Measurements from ENCODE around the gene SFXN5.
"Not testable (repeated sequence)": the region's sequence is repeated elsewhere in the genome, so short reads cannot be mapped to it uniquely, and the experiment has no call there.

The SFXN5 gene

GRCh38 chr2:73100956-73101355, 29.4 kb upstream of the SFXN5 start:
- DNase-seq = no peak

GRCh38 chr2:73099486-73099885, 28.0 kb upstream of the SFXN5 start:
- no peak for DNase-seq

- DNase-seq = no peak
Measured at GRCh38 chr2:73095910-73096309, 24.4 kb upstream of the SFXN5 start.

GRCh38 chr2:73093601-73094218, 22.2 kb upstream of the SFXN5 start:
- not testable (repeated sequence) for DNase-seq

DNA sequence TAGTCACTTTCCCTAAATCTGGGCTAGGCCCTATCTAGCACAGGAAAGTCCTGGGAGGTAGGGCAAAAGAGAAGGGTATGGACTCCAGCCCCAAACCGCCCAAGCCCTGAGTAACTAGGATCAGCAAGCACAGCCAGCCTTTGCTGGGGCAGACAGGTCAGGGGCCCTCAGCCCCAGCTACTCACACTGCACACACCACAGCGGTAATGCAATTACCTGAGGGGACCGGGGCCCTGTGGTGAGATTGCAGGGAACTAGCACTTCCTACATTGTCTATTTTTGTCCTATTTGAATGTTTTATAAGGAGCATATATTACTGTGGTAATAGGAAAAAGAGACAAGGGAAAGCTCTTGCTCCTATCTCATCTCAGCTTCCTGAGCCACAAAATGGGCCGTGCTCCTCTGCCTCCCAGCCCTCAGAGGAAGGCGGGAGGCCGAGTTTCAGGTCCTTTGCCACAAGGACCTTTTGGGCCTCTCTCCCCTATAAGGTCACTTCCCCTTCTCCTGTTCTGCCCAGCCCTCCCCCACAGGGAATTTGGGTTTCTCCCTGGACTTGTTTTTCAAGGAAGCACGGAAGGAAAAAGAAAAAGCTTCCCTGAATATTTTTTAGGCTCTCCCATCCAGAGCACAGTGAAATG, 20.8 kb upstream of the SFXN5 start:
- no peak for DNase-seq

- no peak for DNase-seq
Measured at GRCh38 chr2:73091696-73092095, 20.2 kb upstream of the SFXN5 start.

DNA sequence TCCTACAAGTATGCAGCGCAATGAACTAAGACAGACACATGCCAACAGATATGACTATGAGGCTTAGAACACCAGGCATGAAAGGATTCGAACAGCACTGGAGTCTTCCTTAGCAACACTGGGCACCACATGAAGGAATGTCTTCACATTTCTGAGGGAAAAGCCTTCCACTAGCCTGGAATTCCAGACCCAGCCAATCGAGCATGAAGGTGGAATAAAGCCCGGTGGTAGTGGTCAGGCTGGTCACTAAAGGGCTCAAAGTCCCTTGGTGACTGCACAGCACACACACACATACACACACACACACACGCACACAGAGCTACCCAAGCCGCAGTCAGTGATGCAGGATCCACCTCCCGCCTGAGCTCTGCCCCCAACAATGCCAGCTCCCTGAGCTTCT, 19.7 kb upstream of the SFXN5 start:
- DNase-seq = no peak

DNA sequence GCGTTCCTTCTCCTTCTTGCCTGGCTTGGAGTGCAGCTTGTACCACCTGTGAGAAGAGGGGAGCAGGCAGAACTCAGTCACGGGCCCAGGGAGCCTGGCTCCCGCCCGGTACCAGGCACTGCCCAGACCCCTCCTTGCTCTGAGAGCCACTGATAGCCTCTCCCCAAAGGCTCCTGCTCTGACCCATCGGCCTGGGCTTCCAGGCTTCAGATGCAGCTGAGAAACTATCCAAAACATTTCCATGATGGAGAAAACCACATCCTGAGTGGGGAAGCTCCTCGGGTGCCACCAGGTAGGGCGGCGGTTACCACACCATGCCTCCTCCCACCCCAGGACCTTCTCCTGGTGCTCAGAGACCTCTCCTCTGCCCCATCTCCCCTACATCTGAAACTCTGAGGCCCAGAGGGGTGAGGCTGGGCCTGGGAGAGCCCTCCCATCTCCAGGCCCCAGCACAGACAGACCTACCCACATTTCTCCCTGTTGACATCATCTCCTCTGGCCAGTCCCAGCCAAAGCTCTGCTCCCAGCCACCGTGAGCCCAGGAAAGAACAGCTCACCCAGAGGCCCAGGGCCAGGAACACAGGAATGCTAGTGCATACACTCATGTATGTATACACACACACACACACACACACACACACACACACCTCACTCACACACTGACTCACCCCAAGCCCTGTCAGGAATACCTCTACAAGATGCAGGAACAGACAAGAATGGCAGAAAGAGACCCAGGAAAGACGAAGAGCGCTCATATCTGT, 17.9 kb upstream of the SFXN5 start:
- no peak for DNase-seq

GRCh38 chr2:73088703-73089102, 17.2 kb upstream of the SFXN5 start:
- no peak for DNase-seq

DNA sequence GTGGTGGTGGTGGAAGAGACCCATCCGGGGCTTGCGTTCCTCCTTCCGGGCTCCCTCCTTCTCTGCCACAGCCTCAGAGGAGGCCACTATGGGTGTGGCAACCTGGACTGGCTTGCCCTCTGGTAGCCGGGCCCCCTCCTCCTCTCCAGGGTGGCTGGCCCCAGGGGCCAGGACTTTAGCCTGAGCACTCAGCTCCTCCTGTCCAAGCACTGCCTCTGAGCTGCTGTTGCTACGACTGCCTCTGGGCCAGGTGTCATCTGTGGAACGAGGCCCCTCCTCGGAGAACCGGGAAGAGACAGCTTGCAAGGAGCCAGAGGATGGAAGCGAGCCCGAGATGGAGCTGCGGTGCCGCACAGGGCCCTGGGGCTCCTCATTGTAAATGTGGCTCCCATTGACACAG, 16.7 kb upstream of the SFXN5 start:
- DNase-seq = no peak

DNA sequence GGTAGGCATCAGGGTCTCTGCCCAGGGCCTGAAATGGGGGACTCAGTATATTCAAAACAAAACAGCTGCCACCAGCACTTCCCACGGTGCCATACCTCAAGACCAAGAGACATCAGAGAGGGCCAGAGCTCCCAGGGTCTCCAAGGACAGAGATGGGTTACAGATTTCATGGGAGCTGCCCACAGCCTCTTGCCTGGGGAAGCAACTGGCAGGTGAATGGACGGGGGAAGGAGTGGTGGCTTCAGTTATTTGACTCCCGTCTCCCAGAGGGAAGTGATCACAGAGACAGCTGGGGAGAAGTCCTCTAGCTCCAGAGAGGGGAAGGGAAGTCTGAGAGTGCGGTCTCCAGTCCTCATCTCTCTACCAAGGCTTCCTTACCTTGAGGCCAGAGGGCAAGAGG, 15.8 kb upstream of the SFXN5 start:
- DNase-seq = no peak

DNA sequence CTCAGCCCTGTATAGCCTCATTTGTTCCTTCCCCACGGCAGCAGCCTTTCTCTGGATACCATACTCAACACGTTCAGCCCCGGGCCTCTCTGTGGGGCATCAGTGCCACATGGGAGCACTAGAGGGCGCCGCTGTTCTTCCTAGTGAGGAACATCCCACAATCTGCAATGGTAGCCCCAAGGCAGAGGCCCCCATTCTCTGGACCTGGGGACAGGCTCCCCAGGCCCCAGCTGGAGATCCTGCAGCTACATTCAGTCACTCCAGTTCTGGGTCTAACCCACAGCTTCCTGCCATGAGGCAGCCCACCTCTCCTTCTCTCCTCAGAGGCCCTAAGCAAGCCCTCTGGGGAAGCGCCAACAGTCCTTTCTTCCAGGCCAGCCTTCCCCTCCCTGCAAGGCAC, 14.2 kb upstream of the SFXN5 start:
- DNase-seq = no peak

DNA sequence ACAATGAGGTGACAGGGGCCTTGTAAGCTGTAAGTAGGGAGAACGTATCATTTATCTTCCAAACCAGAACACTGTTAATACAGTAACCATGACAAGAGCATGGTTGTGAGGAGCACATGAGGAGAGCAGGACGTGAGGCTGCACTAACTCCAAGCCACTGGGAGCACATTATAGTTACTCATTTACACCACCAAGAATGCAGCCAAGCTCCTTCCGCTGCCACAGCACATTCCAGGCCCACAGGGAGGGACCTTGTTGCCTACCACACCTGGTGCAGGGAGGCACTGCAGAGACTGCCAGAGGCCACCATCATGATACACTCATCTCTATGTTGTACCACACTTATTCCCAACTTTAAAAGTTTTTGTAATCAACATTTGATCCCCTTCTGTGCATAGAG, 13.5 kb upstream of the SFXN5 start:
- no peak for DNase-seq

DNA sequence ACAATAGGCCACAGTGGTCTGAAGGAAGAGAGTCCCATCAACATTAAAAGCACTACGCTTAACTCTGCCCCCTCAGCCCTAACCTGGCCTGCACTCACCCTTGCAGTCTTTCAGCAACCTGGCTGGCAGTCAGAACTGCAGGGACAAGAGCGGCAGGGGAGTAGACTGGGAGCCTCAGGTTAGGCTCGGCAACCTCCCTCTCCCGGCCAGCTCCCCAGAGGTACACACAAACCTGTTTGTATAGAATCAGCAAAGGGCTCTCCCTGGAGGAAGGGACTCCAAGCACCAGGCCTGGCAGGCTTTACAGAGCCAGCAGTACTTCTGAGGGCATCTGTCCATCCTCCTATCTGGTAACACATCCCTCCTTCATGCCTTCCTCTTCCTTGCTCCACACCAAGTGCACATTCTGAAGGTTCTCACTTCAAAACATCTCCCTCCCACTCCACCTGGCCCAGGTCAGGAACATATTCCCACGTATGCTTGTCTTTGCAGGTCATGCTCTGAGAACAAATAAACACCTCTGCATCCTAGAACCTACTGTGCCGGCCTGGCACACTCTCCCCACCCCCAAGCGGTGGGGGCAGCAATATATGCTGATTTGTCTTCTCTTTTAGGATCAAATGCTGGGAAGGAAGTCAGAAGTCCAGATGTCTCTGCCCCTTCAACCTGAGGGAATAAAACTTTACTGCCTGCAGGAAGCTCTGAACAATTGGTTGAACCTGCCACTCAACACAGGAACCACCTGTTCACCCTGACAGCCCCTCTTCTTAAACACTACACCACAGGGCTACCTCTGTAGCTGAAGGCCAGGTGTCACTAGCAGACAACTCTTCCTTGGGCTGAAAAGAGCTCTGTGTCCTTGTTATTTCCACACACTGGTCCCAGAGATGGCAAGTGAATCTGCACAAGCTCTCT, 12.6 kb upstream of the SFXN5 start:
- no peak for DNase-seq

DNA sequence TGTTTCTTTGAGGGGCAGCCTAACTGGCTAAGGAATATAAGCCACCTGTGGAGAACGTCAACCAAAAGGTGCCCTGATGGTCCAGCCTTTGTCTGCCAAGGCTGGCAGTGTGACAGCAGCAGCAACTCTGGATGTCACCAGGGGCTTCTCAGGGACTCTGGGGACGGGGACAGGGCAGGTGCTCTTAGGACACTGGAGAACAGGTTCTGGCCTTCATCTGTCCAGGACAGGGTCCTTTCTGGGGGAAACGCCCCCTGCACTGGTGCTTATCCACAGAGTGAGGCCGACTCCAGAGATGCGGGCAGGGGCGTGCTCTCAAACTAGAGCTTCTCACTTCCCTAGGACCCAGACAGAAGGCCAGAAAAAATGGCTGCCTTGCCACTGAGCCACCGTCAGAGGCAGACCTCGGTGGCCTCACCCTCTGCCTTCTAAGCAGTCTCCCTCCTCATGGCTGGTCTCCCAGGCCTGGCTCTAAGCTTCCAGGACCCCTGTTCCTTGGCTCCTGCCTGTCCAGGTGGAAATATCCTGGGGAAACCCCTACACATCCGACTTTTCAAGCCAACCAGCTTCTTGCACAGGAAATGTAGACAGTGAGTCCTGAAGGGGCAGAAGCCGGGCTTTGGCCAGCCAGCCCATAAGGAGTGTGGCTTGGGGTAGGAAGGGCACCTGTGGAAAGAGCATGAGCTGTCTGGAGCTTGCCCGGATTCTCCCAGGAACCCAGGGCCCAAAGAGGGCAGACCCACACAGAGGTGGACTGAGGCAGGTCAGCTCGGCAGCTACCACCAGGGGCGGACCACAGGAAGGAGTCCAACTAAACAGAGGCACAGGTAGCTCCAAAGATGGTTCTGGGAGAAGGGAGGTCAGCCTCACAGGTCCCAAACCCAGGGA, 11.3 kb upstream of the SFXN5 start:
- DNase-seq = no peak

DNA sequence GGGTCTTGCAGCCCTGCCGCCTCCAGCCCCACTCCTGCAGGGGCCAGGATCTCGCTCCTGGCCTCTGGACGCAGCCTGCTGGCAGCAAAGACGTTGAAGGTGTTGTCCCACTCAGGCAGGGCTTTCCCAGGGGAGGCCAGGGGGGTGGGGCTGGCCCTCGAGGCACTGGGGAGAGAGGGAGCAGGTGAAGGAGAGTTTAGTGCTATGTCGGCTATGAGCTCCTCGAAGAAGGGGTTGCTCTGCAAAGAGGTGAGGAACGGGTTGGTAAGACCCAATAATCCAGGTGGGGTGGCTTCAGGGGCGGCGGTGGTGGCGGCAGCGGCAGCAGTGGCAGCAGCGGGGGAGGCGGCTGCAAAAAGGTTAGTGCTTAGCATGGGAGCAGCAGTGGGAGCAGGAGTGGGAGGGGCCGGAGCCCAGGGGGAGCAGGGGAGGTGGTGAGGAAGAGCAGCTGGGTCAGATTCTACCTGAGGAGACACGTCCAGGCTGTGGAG, 9.7 kb upstream of the SFXN5 start:
- no peak for DNase-seq

DNA sequence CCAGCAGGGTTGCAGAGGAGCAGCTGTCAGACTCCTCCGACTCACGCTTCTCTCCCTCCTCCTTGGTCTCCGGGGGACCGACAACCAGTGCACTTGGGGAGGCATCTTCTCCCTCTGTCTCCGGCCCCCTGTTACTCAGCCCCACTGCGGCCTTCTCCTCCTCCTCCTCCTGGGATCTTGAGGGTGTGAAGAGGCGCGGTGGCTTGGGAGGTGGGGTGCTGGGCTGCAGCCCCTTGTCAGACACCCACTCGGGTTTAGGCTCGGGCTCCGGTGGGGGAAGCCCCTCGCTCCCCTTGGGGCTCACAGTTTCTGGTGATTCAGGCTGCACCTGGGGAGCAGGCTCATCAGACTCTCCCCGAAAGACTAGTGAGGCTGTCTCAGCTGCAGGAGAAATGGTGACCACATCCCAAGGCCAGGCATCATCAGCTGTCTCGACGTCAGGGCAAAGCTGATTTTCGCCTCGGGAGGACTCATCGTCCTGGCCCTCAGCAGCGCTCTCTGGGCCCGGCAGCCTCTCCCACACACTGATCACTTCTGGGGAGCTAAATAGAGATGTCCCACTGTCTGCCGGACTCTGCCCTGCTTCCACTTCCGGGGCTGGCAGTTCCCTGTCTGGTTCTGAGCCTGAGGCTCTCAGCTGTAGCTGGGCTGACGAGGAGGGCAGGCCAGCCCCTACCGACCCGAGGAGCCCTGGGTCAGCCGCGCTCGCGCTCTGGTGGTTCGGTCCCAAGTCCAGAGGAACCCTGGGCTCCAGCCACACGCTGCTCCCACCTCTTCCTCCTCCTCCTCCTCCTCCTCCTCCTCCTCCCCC, 9.0 kb upstream of the SFXN5 start:
- DNase-seq = no peak

DNA sequence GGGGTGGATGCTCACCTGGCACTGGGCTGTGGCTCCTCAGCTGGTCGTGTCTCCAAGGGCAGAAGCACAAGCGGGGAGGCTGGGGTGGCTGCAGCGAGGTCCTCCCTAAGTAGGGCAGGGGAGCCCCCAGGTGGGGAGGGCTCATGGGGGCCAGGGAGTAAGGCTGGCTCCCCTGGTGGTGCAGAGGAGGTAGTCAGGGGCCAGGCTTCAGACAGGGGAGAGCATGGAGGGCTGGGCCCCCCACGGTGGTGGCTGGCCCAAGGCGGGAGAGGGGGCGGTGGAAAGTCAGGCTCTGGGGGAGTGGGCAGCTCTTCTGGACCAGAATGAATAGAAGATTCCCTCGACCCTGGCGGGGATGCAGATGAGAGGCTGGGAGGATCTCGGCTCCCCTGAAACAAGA, 8.1 kb upstream of the SFXN5 start:
- no peak for DNase-seq

DNA sequence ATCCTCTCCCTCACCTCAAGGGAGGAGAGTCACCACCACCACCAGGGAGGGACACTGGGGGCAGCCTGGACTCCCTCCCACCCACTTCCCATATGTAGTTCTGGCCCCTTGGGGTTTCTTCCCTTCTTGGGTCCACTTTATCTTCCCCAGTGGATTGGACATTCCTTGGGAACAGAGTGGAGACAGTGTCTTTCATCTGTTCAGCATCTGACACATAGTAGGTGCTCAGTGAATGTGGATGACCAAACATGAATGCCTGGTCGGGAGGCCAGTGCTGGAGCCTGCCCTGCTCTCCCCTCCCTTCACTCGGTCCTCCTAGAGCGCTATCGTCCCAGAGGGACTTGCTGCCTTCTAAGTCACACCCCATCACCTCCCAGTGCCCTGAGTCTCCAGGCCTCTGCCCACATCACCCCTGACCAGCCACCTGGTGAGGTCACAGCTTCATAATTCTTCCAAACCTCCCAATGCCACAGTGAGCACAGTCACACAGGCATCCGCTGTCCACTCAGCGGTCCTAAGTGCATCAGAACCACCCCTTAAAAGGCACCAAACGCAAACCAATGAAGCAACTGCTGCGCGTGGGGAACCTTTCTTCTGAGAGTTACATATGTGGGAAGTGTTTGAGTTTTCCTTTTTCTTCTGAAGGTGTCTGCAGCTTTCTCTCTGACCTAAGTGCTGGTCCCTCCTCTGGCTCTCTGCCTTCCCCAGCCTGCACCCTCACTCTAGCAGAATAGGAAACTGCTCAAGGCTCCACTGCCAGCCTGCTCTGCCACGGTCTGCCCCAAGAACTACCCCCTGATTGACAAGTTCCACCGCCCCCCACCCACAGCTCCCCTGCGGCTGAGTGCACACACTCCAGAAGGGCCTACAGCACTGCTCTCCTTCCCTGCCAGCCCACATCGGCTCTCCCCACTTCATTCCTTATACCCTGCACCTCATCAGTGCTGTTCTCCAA, 7.2 kb upstream of the SFXN5 start:
- no peak for DNase-seq

DNA sequence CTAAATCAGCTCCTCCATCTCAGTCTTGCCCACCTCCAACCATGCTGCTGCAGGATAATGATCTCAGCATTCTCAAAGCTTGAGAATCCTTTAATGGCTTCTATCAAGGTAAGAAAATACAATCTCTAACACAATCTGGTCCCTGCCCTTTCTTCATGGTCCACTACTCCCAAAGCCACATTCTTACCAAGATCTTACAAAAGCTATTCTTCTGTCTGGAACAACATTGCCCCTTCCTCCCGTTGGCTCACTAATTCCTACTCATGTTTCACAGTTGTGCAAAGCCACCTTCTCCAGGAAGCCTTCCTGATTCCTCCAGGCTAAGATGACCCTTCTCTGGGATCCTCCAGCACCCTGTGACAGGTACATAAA, 5.9 kb upstream of the SFXN5 start:
- DNase-seq = no peak
